GM12891 (cell line): ENCODE measurements around the gene JADE2.

Experiments used
- POLR2A ChIP-seq: IDR thresholded peaks from 2 replicates; pipeline ENCODE4 v1.6.1; 2011; ENCODE audit warnings: low read depth, low read length, control low read depth
- POLR2AphosphoS5 ChIP-seq: IDR thresholded peaks from 2 replicates; pipeline ENCODE4 v1.6.1; 2011; ENCODE audit warnings: low read depth, low read length, control low read depth
- TAF1 ChIP-seq: IDR thresholded peaks from 2 replicates; pipeline ENCODE4 v1.6.1; 2011; ENCODE audit warnings: low read depth, low read length, control low read depth

DNA sequence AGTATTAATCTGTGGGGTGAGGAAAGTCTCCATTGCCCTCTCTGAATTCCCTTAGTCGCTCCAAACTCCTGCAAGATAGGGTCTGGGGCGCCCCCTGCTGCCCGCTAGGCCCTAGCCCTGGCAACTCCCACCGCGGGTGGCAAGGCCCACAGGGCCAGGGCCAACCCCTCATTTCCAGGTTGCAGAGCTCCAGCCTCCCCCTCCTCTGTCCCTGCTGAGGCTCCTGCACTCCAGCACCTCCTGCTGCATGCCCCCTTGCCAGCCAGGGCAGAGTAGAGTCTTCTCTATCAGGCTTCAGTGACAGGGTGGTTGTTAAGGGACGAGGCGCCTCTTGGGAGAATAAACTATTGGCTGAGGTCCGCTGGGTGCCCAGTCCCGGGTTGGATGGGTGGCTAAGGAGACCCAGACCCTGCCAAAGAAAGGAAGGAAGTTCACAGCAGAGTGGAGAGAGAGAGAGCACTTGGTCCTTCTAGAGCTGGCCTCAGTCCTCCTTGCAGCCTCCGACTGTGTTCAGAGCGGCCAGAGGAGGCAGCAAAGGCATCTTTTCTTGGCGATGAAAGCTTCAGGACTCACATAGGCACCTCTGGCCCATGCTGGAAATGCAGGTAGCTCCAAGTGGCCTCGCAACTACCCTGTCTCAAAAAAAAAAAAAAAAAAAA is 61.5 kb downstream of the JADE2 start:
- no peak for TF ChIP-seq TAF1
- TF ChIP-seq POLR2A: no peak
- TF ChIP-seq POLR2AphosphoS5: no peak
